ENCODE measurements around the gene PPM1N.

- TF ChIP-seq, protein P1, sequence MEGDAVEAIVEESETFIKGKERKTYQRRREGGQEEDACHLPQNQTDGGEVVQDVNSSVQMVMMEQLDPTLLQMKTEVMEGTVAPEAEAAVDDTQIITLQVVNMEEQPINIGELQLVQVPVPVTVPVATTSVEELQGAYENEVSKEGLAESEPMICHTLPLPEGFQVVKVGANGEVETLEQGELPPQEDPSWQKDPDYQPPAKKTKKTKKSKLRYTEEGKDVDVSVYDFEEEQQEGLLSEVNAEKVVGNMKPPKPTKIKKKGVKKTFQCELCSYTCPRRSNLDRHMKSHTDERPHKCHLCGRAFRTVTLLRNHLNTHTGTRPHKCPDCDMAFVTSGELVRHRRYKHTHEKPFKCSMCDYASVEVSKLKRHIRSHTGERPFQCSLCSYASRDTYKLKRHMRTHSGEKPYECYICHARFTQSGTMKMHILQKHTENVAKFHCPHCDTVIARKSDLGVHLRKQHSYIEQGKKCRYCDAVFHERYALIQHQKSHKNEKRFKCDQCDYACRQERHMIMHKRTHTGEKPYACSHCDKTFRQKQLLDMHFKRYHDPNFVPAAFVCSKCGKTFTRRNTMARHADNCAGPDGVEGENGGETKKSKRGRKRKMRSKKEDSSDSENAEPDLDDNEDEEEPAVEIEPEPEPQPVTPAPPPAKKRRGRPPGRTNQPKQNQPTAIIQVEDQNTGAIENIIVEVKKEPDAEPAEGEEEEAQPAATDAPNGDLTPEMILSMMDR (CRISPR knock-in tag; IDR thresholded peaks at IDR 0.05), result no peak
- TF ChIP-seq TARDBP (CRISPR knock-in tag; IDR thresholded peaks at IDR 0.05) (no peak), POLR2AphosphoS5 (IDR thresholded peaks at IDR 0.05; ENCODE audit: low read depth, low read length) (no peak), ZNF326 (CRISPR knock-in tag; IDR thresholded peaks at IDR 0.05; ENCODE audit: borderline replicate concordance) (no peak), RNF2 (conservative IDR thresholded peaks at IDR 0.05; ENCODE audit: low read depth) (no peak), BRCA1 (CRISPR knock-in tag; IDR thresholded peaks at IDR 0.05) (no peak)
Measured at GRCh38 chr19:45472563-45473366, 25.5 kb upstream of the PPM1N start.
